SK-N-SH (cell line): ENCODE data around the gene RAB22A. TPM values are rescaled to one million over a fixed set of nuclear protein-coding genes. Genes with fewer than 3 reads are reported as not detected.

Experiments used
- CTCF ChIA-PET: fragments of 300-600, 350-600 bp; formaldehyde crosslinking; extraction: SDS; loops from one replicate; lab custom pipeline; 2021; lab: Yijun Ruan, JAX
- POLR2A ChIA-PET: fragments of 350-600 bp; sonication (Branson Sonifier 250); formaldehyde crosslinking; extraction: SDS; loops from one replicate; lab custom pipeline; 2020; ENCODE audit warnings: antibody characterized with exemption, inconsistent platforms; lab: Yijun Ruan, JAX
- DNase-seq: peaks from one replicate; pipeline ENCODE4 v3.0.0; 2012
- H2AFZ ChIP-seq: fragments of 200-600 bp; sonication (generic); 2 replicates; pipeline ENCODE4 v1.8.1; 2016; ENCODE audit warnings: antibody characterized with exemption, mild to moderate bottlenecking, low read depth
- H3F3A ChIP-seq: fragments of 200-600 bp; sonication (generic); replicated peaks from 2 replicates; pipeline ENCODE3; 2016; ENCODE audit warnings: antibody characterized with exemption, mild to moderate bottlenecking; ENCODE audit not compliant: insufficient read depth
- H3K27ac ChIP-seq, 2 experiments: fragments of 200-500 bp in 1 of 2; fragments of 200-600 bp in 1 of 2; sonication (Bioruptor generic) in 1 of 2; sonication (generic), shearing (Covaris generic) in 1 of 2; 2 replicates each; pipeline versions ENCODE4 v1.5.1 to v1.6.1; 2014 to 2016; ENCODE audit warnings: low read depth in 2 of 2, inconsistent platforms in 1 of 2, low read length in 1 of 2, mild to moderate bottlenecking in 1 of 2, mixed read lengths in 1 of 2
- H3K27me3 ChIP-seq: fragments of 200-600 bp; sonication (generic), shearing (Covaris generic); 2 replicates; pipeline ENCODE4 v1.6.1; 2016; ENCODE audit warnings: mixed run types; ENCODE audit not compliant: insufficient read depth
- H3K36me3 ChIP-seq, 2 experiments: fragments of 200-500 bp in 1 of 2; fragments of 200-600 bp in 1 of 2; sonication (Bioruptor generic) in 1 of 2; sonication (generic) in 1 of 2; replicated peaks in 1 of 2; 2 replicates each; pipeline versions ENCODE3 to v1.5.1; 2014 to 2016; ENCODE audit warnings: low read length in 1 of 2, mild to moderate bottlenecking in 1 of 2; ENCODE audit not compliant: insufficient read depth in 2 of 2, control insufficient read depth in 1 of 2
- H3K4me1 ChIP-seq, 2 experiments: fragments of 200-500 bp in 1 of 2; fragments of 200-600 bp in 1 of 2; sonication (Bioruptor generic) in 1 of 2; sonication (generic), shearing (Covaris generic) in 1 of 2; 2 replicates each; pipeline versions ENCODE4 v1.5.1 to v1.6.1; 2014 to 2016; ENCODE audit warnings: low read depth in 1 of 2, low read length in 1 of 2, mixed run types in 1 of 2; ENCODE audit not compliant: insufficient read depth in 2 of 2, control insufficient read depth in 1 of 2
- H3K4me2 ChIP-seq: fragments of 200-600 bp; sonication (generic), shearing (Covaris generic); 2 replicates; pipeline ENCODE4 v1.6.1; 2017; ENCODE audit warnings: mixed run types
- H3K4me3 ChIP-seq, 2 experiments: fragments of 200-500 bp in 1 of 2; fragments of 200-600 bp in 1 of 2; sonication (Bioruptor generic) in 1 of 2; sonication (generic), shearing (Covaris generic) in 1 of 2; 2 replicates each; pipeline versions ENCODE4 v1.5.1 to v1.8.1; 2014 to 2016; ENCODE audit warnings: low read depth in 2 of 2, inconsistent platforms in 1 of 2, low read length in 1 of 2, mild to moderate bottlenecking in 1 of 2, mixed read lengths in 1 of 2, moderate library complexity in 1 of 2
- H3K79me2 ChIP-seq: fragments of 200-600 bp; sonication (generic); 2 replicates; pipeline ENCODE4 v1.8.1; 2017; ENCODE audit warnings: mild to moderate bottlenecking; ENCODE audit not compliant: insufficient read depth
- H3K9ac ChIP-seq: fragments of 200-600 bp; sonication (generic); 2 replicates; pipeline ENCODE4 v1.6.1; 2017; ENCODE audit warnings: mixed run types
- H3K9me2 ChIP-seq: fragments of 200-600 bp; sonication (generic); 2 replicates; pipeline ENCODE4 v1.6.1; 2017; ENCODE audit warnings: mixed run types
- H3K9me3 ChIP-seq: fragments of 200-600 bp; sonication (generic); 2 replicates; pipeline ENCODE4 v1.6.1; 2017; ENCODE audit warnings: mixed run types, mild to moderate bottlenecking, moderate library complexity
- H4K20me1 ChIP-seq: fragments of 200-600 bp; sonication (generic); 2 replicates; pipeline ENCODE4 v1.6.1; 2017; ENCODE audit warnings: mild to moderate bottlenecking, mixed run types; ENCODE audit not compliant: insufficient read depth
- EP300 ChIP-seq, 2 experiments: IDR thresholded peaks; 2 replicates each; pipeline versions ENCODE4 v1.4.0 to v1.6.1; 2012; ENCODE audit warnings: borderline replicate concordance in 1 of 2, low read depth in 1 of 2, low read length in 1 of 2
- FOXJ3 ChIP-seq: sonication (generic); formaldehyde crosslinking; IDR thresholded peaks from 2 replicates; pipeline ENCODE4 v1.5.1; 2020; ENCODE audit warnings: mild to moderate bottlenecking, missing genetic modification reagents
- GABPA ChIP-seq: IDR thresholded peaks from 2 replicates; pipeline ENCODE4 v1.4.0; 2012; ENCODE audit warnings: low read depth, mild to moderate bottlenecking
- GATA2 ChIP-seq: sonication (generic); formaldehyde crosslinking; IDR thresholded peaks from 2 replicates; pipeline ENCODE4 v1.5.0; 2020; ENCODE audit warnings: mild to moderate bottlenecking, missing genetic modification reagents
- JUND ChIP-seq: IDR thresholded peaks from 2 replicates; pipeline ENCODE4 v1.4.0; 2012
- NRF1 ChIP-seq: IDR thresholded peaks from 2 replicates; pipeline ENCODE4 v1.6.1; 2012; ENCODE audit warnings: low read depth, mild to moderate bottlenecking, low read length
- POLR2AphosphoS5 ChIP-seq: IDR thresholded peaks from 2 replicates; pipeline ENCODE4 v1.6.1; 2012; ENCODE audit warnings: low read depth, low read length
- RAD21 ChIP-seq: IDR thresholded peaks from 2 replicates; pipeline ENCODE4 v1.6.1; 2012; ENCODE audit warnings: mild to moderate bottlenecking, low read length
- RFX5 ChIP-seq: IDR thresholded peaks from 2 replicates; pipeline ENCODE4 v1.6.1; 2012; ENCODE audit warnings: mild to moderate bottlenecking, improper control_type of control experiment, low read length
- SIN3A ChIP-seq: IDR thresholded peaks from 2 replicates; pipeline ENCODE4 v1.6.1; 2012; ENCODE audit warnings: low read depth, mild to moderate bottlenecking, low read length, moderate library complexity, borderline replicate concordance
- SMC3 ChIP-seq: IDR thresholded peaks from 2 replicates; pipeline ENCODE4 v1.6.1; 2012; ENCODE audit warnings: low read depth, low read length, improper control_type of control experiment
- TCF12 ChIP-seq: IDR thresholded peaks from 2 replicates; pipeline ENCODE4 v1.4.0; 2012
- TEAD4 ChIP-seq: IDR thresholded peaks from 2 replicates; pipeline ENCODE4 v1.4.0; 2012; ENCODE audit warnings: mild to moderate bottlenecking, borderline replicate concordance; ENCODE audit not compliant: insufficient read depth
- WGBS: methylation state at CpG from one replicate; pipeline ENCODE4 v1.1.6; 2017; ENCODE audit warnings: low lambda C conversion rate; 5-methylcytosine and 5-hydroxymethylcytosine counted together
- polyA plus RNA-seq, 3 experiments: library from polyadenylated mRNA; depleted of rRNA; stranded (reverse); fragments of >200 nt; gene quantifications; 2 replicates each; pipeline ENCODE4 v1.2.3, GENCODE V29; 2012
- TF ChIP-seq, protein P1 (sequence below): IDR thresholded peaks from 2 replicates; pipeline ENCODE4; 2012
- TF ChIP-seq, protein P2 (sequence below): IDR thresholded peaks from 2 replicates; pipeline ENCODE4 v1.6.1; 2012; ENCODE audit warnings: mild to moderate bottlenecking, low read depth, low read length, moderate library complexity

The RAB22A gene
- polyA plus RNA-seq, 1 of the 3 experiments (the other 2 are of a cell fraction), result 10.7 TPM

DNA sequence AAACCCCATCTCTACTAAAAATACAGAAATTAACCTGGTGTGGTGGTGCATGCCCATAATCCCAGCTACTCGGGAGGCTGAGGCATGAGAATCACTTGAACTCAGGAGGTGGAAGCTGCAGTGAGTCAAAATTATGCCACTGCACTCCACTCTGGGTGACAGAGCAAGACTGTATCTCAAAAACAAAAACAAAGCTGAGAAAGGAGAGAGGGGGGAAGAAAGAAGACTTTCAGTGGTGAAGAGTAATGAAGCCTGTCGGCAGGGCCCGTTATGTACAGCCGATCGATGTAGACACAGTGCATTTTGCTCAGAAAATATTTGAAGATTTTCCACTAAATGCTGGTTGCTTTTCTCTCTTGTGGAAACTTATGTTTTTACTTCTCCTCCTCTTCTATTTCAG, 93.3 kb downstream of the RAB22A start:
- TF ChIP-seq, protein P1, sequence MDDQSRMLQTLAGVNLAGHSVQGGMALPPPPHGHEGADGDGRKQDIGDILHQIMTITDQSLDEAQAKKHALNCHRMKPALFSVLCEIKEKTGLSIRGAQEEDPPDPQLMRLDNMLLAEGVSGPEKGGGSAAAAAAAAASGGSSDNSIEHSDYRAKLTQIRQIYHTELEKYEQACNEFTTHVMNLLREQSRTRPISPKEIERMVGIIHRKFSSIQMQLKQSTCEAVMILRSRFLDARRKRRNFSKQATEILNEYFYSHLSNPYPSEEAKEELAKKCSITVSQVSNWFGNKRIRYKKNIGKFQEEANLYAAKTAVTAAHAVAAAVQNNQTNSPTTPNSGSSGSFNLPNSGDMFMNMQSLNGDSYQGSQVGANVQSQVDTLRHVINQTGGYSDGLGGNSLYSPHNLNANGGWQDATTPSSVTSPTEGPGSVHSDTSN, result no peak
- no peak for TF ChIP-seq TEAD4
- Histone ChIP-seq H3F3A (peaks cover 20% of the 10 kb centered on the region), H3K27ac (no peak overlapping the region), H3K4me2 (no peak overlapping the region), H4K20me1 (peaks cover 86% of the 10 kb centered on the region), H3K4me1 (peaks cover 0 to 14% of the 10 kb centered on the region in 2 experiments; a peak in 3 of 4 replicates), H3K27me3 (no peaks in the 10 kb centered on the region), H3K4me3 (no peak overlapping the region), H2AFZ (no peak overlapping the region), H3K9ac (no peak overlapping the region), H3K9me3 (no peaks in the 10 kb centered on the region), H3K36me3 (peaks cover 0 to 8% of the 10 kb centered on the region in 2 experiments), H3K79me2 (peaks cover 99% of the 10 kb centered on the region), H3K9me2 (no peaks in the 10 kb centered on the region)
- 97% methylated on average over 5 of the region's 5 CpGs for WGBS
- CTCF ChIA-PET, result interaction anchor here (1.0 kb wide), 1 partner anchor 18 kb away, joined by 3 read pairs; no protein-coding TSS in a partner anchor
- no peak for DNase-seq
- POLR2A ChIA-PET, result no interaction called here

DNA sequence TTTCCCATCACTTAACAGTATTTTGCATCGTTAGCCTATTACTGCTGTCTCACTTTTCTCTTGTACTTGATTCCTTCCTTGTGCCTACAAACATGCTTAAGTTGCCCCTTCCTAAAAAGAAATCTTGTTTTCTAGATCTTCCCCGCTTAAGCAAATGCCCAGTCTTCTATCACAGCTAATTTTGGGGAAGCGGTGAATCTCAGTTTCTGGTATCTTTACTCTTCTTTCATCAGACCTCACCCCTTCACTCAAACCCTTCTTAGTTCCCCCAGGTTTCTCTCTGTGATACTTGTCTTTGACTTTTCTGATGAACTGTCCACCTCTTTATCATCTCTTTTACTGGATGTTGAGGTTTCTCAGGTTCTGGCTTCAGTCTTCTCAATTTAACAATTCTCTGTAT, 93.8 kb downstream of the RAB22A start:
- Histone ChIP-seq H3K4me3 (no peak overlapping the region), H3F3A (peaks cover 24% of the 10 kb centered on the region), H3K36me3 (peaks cover 0 to 4% of the 10 kb centered on the region in 2 experiments), H3K27me3 (no peaks in the 10 kb centered on the region), H3K79me2 (peaks cover 99% of the 10 kb centered on the region), H3K27ac (no peak overlapping the region), H3K9me3 (no peaks in the 10 kb centered on the region), H3K9ac (no peak overlapping the region), H2AFZ (no peak overlapping the region), H3K4me1 (peaks cover 0 to 19% of the 10 kb centered on the region in 2 experiments; a peak in 3 of 4 replicates), H3K4me2 (no peak overlapping the region), H3K9me2 (no peaks in the 10 kb centered on the region), H4K20me1 (peaks cover 87% of the 10 kb centered on the region)
- 86% methylated on average over 3 of the region's 3 CpGs for WGBS
- POLR2A ChIA-PET, result no interaction called here
- no peak for DNase-seq
- TF ChIP-seq TEAD4, result no peak
- TF ChIP-seq POLR2AphosphoS5, result no peak
- TF ChIP-seq RFX5, result no peak
- no peak for TF ChIP-seq GABPA
- TF ChIP-seq SMC3, result no peak
- TF ChIP-seq NRF1, result no peak
- TF ChIP-seq SIN3A, result no peak
- no peak for TF ChIP-seq JUND
- TF ChIP-seq TCF12, result no peak
- TF ChIP-seq EP300 (IDR thresholded peaks at IDR 0.05; ENCODE audit: borderline replicate concordance in 1 of 2, low read depth in 1 of 2, low read length in 1 of 2), result no peak
- no peak for TF ChIP-seq GATA2 (CRISPR knock-in tag)
- TF ChIP-seq RAD21, result no peak
- TF ChIP-seq, protein P2, sequence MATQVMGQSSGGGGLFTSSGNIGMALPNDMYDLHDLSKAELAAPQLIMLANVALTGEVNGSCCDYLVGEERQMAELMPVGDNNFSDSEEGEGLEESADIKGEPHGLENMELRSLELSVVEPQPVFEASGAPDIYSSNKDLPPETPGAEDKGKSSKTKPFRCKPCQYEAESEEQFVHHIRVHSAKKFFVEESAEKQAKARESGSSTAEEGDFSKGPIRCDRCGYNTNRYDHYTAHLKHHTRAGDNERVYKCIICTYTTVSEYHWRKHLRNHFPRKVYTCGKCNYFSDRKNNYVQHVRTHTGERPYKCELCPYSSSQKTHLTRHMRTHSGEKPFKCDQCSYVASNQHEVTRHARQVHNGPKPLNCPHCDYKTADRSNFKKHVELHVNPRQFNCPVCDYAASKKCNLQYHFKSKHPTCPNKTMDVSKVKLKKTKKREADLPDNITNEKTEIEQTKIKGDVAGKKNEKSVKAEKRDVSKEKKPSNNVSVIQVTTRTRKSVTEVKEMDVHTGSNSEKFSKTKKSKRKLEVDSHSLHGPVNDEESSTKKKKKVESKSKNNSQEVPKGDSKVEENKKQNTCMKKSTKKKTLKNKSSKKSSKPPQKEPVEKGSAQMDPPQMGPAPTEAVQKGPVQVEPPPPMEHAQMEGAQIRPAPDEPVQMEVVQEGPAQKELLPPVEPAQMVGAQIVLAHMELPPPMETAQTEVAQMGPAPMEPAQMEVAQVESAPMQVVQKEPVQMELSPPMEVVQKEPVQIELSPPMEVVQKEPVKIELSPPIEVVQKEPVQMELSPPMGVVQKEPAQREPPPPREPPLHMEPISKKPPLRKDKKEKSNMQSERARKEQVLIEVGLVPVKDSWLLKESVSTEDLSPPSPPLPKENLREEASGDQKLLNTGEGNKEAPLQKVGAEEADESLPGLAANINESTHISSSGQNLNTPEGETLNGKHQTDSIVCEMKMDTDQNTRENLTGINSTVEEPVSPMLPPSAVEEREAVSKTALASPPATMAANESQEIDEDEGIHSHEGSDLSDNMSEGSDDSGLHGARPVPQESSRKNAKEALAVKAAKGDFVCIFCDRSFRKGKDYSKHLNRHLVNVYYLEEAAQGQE, result no peak
- TF ChIP-seq FOXJ3, result no peak
- CTCF ChIA-PET, result interaction anchor here (1.0 kb wide), 1 partner anchor 18 kb away, joined by 3 read pairs; no protein-coding TSS in a partner anchor
